ENCODE data around the gene NOL6. TPM values are rescaled to one million over a fixed set of nuclear protein-coding genes. Genes with fewer than 3 reads are reported as not detected.

NOL6 gene
- total and polyA plus RNA-seq, 10 of the 15 experiments (the other 5 are each of a cell fraction or from before 2014, with no cell fraction given): 8.3 to 53.2 (median 33.1) TPM

- TF ChIP-seq FOXK2 (IDR thresholded peaks at IDR 0.05) (no peak), WRNIP1 (IDR thresholded peaks at IDR 0.05; ENCODE audit: borderline replicate concordance, low read depth, low read length) (no peak), ZNF622 (IDR thresholded peaks at IDR 0.05) (no peak), IRF4 (IDR thresholded peaks at IDR 0.05; ENCODE audit: low read depth, low read length) (no peak), IRF3 (IDR thresholded peaks at IDR 0.05) (no peak), CBX3 (IDR thresholded peaks at IDR 0.05; ENCODE audit: borderline replicate concordance, low read depth) (no peak), MYB (IDR thresholded peaks at IDR 0.05; ENCODE audit: borderline replicate concordance, low read depth, low read length) (no peak)
- TF ChIP-seq, protein P1, sequence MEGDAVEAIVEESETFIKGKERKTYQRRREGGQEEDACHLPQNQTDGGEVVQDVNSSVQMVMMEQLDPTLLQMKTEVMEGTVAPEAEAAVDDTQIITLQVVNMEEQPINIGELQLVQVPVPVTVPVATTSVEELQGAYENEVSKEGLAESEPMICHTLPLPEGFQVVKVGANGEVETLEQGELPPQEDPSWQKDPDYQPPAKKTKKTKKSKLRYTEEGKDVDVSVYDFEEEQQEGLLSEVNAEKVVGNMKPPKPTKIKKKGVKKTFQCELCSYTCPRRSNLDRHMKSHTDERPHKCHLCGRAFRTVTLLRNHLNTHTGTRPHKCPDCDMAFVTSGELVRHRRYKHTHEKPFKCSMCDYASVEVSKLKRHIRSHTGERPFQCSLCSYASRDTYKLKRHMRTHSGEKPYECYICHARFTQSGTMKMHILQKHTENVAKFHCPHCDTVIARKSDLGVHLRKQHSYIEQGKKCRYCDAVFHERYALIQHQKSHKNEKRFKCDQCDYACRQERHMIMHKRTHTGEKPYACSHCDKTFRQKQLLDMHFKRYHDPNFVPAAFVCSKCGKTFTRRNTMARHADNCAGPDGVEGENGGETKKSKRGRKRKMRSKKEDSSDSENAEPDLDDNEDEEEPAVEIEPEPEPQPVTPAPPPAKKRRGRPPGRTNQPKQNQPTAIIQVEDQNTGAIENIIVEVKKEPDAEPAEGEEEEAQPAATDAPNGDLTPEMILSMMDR (IDR thresholded peaks at IDR 0.05 in 2 of 3, conservative IDR thresholded peaks at IDR 0.05 in 1 of 3; ENCODE audit: control insufficient read depth in 2 of 3, extremely low read depth in 1 of 3, insufficient read depth in 1 of 3, low read depth in 3 of 3, low read length in 3 of 3): no peak
Measured at GRCh38 chr9:33430942-33431341, 42.8 kb downstream of the NOL6 start (continued).

GRCh38 chr9:33429256-33429985, 44.3 kb downstream of the NOL6 start:
- H4K20me1 ChIP-seq (ENCODE audit: control insufficient read depth, insufficient read depth): no peaks in the 10 kb centered on the region
- no peak overlapping the region for H3K4me3 ChIP-seq
- ATAC-seq (no peak), DNase-seq (ENCODE audit: low read depth, low spot score) (no peak), FAIRE-seq (no peak)
- no peaks in the 10 kb centered on the region for H3K79me2 ChIP-seq (ENCODE audit: control insufficient read depth, insufficient read depth, low read length)
- H2AFZ ChIP-seq (ENCODE audit: control insufficient read depth, low read depth, low read length): no peak overlapping the region
- RAD21 ChIA-PET (ENCODE audit: unreplicated experiment): interaction anchor here (0.7 kb wide), 1 partner anchor 8 kb away, joined by 3 read pairs; no protein-coding TSS in a partner anchor
- 42% methylated on average over 2 of the region's 3 CpGs for WGBS (ENCODE audit: insufficient coverage, insufficient replicate concordance, low lambda C conversion rate, missing lambda C conversion rate)
- intact Hi-C loops (cut with micrococcal nuclease; ENCODE audit: unreplicated experiment): no loop called here
- H3K9me3 ChIP-seq (replicated peaks; ENCODE audit: control insufficient read depth, insufficient read depth, low read length): no peaks in the 10 kb centered on the region
- H3K4me1 ChIP-seq (ENCODE audit: control insufficient read depth, insufficient read depth, low read length): no peaks in the 10 kb centered on the region
- no TSS peak for BruUV-seq (replicated peaks)
- no peaks in the 10 kb centered on the region for H3K36me3 ChIP-seq (ENCODE audit: control insufficient read depth in 2 of 2, insufficient read depth in 2 of 2, low read length in 1 of 2)
- POLR2A ChIA-PET: interaction anchor here (0.6 to 0.7 kb wide), 2 partner anchors 63 to 369 kb away, joined by 3 read pairs; no protein-coding TSS in a partner anchor
- no peak overlapping the region for H3K9ac ChIP-seq (ENCODE audit: control insufficient read depth, insufficient read depth, low read length)
- H3K4me2 ChIP-seq (ENCODE audit: control insufficient read depth, insufficient read depth): no peak overlapping the region
- peaks cover 0 to under 1% of the 10 kb centered on the region in 2 experiments; a peak in 1 of 4 replicates for H3K27me3 ChIP-seq (replicated peaks in 1 of 2; ENCODE audit: control insufficient read depth in 2 of 2, insufficient read depth in 2 of 2, low read length in 1 of 2)
- SMC1A ChIA-PET (ENCODE audit: uncharacterized antibody, unreplicated experiment): no interaction called here
- CTCF ChIA-PET: interaction anchor here (1.3 kb wide), 1 partner anchor 13 kb away, joined by 4 read pairs; no protein-coding TSS in a partner anchor
- H3K27ac ChIP-seq (ENCODE audit: control insufficient read depth, insufficient read depth): no peak overlapping the region
- in situ Hi-C loops (cut with MboI): no loop called here
- TF ChIP-seq, protein P2, sequence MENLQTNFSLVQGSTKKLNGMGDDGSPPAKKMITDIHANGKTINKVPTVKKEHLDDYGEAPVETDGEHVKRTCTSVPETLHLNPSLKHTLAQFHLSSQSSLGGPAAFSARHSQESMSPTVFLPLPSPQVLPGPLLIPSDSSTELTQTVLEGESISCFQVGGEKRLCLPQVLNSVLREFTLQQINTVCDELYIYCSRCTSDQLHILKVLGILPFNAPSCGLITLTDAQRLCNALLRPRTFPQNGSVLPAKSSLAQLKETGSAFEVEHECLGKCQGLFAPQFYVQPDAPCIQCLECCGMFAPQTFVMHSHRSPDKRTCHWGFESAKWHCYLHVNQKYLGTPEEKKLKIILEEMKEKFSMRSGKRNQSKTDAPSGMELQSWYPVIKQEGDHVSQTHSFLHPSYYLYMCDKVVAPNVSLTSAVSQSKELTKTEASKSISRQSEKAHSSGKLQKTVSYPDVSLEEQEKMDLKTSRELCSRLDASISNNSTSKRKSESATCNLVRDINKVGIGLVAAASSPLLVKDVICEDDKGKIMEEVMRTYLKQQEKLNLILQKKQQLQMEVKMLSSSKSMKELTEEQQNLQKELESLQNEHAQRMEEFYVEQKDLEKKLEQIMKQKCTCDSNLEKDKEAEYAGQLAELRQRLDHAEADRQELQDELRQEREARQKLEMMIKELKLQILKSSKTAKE (IDR thresholded peaks at IDR 0.05; ENCODE audit: low read depth, poor library complexity, severe bottlenecking): no peak
- TF ChIP-seq CEBPZ (IDR thresholded peaks at IDR 0.05; ENCODE audit: low read depth, low read length): no peak

All from GM12878 (cell line).